ENCODE data around the gene HOXC12. TPM values are rescaled to one million over a fixed set of nuclear protein-coding genes. Genes with fewer than 3 reads are reported as not detected.

The HOXC12 gene
- total RNA-seq, 2 experiments from 2014 or later = not detected

- ChIA-PET CTCF (interaction anchor here (1.2 to 1.3 kb wide), 2 partner anchors 12 to 15 kb away, joined by 4 to 5 read pairs; no protein-coding TSS in a partner anchor), POLR2A (no interaction called here)
- Mint-ChIP-seq H3K36me3 (ENCODE audit: low read depth) (no peaks in the 10 kb centered on the region), H3K27ac (no peak overlapping the region), H3K4me3 (no peak overlapping the region), H3K4me1 (ENCODE audit: low read depth) (peaks cover 45% of the 10 kb centered on the region), H3K9me3 (no peaks in the 10 kb centered on the region), H3K27me3 (peaks cover 100% of the 10 kb centered on the region)
- TF ChIP-seq CTCF (IDR thresholded peaks at IDR 0.05) = no peak
- Histone ChIP-seq H3K4me3 (ENCODE audit: low read length) (no peak overlapping the region), H3K27me3 (ENCODE audit: control insufficient read depth in 1 of 2, insufficient read depth in 2 of 2, low read length in 2 of 2) (peaks cover 98 to 100% of the 10 kb centered on the region in 2 experiments), H3K36me3 (ENCODE audit: insufficient read depth, low read length) (no peaks in the 10 kb centered on the region), H3K9me3 (ENCODE audit: control insufficient read depth in 1 of 2, insufficient read depth in 1 of 2, low read length in 2 of 2) (peaks cover 7 to 50% of the 10 kb centered on the region in 2 experiments), H3K27ac (ENCODE audit: low read depth in 1 of 2, low read length in 2 of 2) (no peak overlapping the region), H3K4me1 (ENCODE audit: insufficient read depth, low read length) (peaks cover 42% of the 10 kb centered on the region)
- ATAC-seq (ENCODE audit: poor library complexity) (no peak), DNase-seq (no peak)
- intact Hi-C loops (cut with DNase I, micrococcal nuclease) = no loop called here
Observed at GRCh38 chr12:53991077-53991460, 36.4 kb downstream of the HOXC12 start.

DNA sequence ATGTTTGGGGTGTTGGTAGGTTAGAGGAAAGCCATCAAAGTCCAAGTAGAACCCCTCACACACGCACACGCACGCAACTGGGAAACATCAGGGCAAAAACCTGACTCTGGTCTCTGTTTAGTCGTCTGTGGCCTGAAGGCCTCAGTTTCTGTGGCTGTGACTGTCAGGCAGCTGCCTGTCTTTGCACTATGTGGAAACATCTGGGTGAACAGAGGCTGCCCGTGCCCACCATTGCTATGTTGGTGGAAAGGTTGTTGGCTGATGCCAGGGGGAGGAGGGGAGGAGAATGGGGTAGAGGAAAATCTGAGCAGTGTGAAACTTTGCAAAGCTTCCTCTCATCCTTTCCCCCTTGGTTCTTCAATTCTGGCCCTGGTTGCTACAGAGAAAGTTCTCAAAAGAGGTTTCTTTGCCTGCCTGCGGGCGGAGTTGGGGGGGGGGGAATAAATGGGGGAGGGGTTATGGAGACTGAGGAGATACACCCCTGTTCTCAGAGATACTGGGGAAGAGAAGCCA is 37.7 kb downstream of the HOXC12 start:
- Mint-ChIP-seq H3K4me3 (no peak overlapping the region), H3K36me3 (ENCODE audit: low read depth) (no peaks in the 10 kb centered on the region), H3K27me3 (peaks cover 100% of the 10 kb centered on the region), H3K4me1 (ENCODE audit: low read depth) (peaks cover 57% of the 10 kb centered on the region), H3K9me3 (no peaks in the 10 kb centered on the region), H3K27ac (no peak overlapping the region)
- H3K27ac ChIP-seq (ENCODE audit: low read depth in 1 of 2, low read length in 2 of 2) = no peak overlapping the region
- ATAC-seq (ENCODE audit: poor library complexity) (no peak), DNase-seq (no peak)
- peaks cover 98 to 100% of the 10 kb centered on the region in 2 experiments for H3K27me3 ChIP-seq (ENCODE audit: control insufficient read depth in 1 of 2, insufficient read depth in 2 of 2, low read length in 2 of 2)
- H3K4me3 ChIP-seq (ENCODE audit: low read length) = no peak overlapping the region
- intact Hi-C loops (cut with DNase I, micrococcal nuclease) = no loop called here
- ChIA-PET CTCF (interaction anchor here (0.8 to 1.2 kb wide), 4 partner anchors 12 to 216 kb away, joined by 3 read pairs; no protein-coding TSS in a partner anchor), POLR2A (no interaction called here)
- H3K9me3 ChIP-seq (ENCODE audit: control insufficient read depth in 1 of 2, insufficient read depth in 1 of 2, low read length in 2 of 2) = peaks cover 2 to 59% of the 10 kb centered on the region in 2 experiments
- H3K4me1 ChIP-seq (ENCODE audit: insufficient read depth, low read length) = peaks cover 51% of the 10 kb centered on the region
- H3K36me3 ChIP-seq (ENCODE audit: insufficient read depth, low read length) = no peaks in the 10 kb centered on the region
- TF ChIP-seq CTCF (IDR thresholded peaks at IDR 0.05) = no peak

GRCh38 chr12:53993162-53994008 is 38.7 kb downstream of the HOXC12 start:
- no peaks in the 10 kb centered on the region for H3K9me3 Mint-ChIP-seq
- Histone ChIP-seq H3K9me3 (ENCODE audit: control insufficient read depth in 1 of 2, insufficient read depth in 1 of 2, low read length in 2 of 2) (peaks cover 0 to 68% of the 10 kb centered on the region in 2 experiments), H3K27ac (ENCODE audit: low read depth in 1 of 2, low read length in 2 of 2) (no peak overlapping the region), H3K4me3 (ENCODE audit: low read length) (no peak overlapping the region), H3K27me3 (ENCODE audit: control insufficient read depth in 1 of 2, insufficient read depth in 2 of 2, low read length in 2 of 2) (peaks cover 98 to 100% of the 10 kb centered on the region in 2 experiments), H3K4me1 (ENCODE audit: insufficient read depth, low read length) (peaks cover 57% of the 10 kb centered on the region), H3K36me3 (ENCODE audit: insufficient read depth, low read length) (no peaks in the 10 kb centered on the region)
- H3K4me1 Mint-ChIP-seq (ENCODE audit: low read depth) = peaks cover 62% of the 10 kb centered on the region
- TF ChIP-seq CTCF (IDR thresholded peaks at IDR 0.05) = no peak
- no peaks in the 10 kb centered on the region for H3K36me3 Mint-ChIP-seq (ENCODE audit: low read depth)
- ChIA-PET POLR2A (no interaction called here), CTCF (interaction anchor here (0.9 kb wide), 1 partner anchor 198 kb away, joined by 3 read pairs; no protein-coding TSS in a partner anchor)
- H3K4me3 Mint-ChIP-seq = peak overlapping the region; percentile 84
- DNase-seq = no peak
- intact Hi-C loops (cut with DNase I, micrococcal nuclease) = no loop called here
- ATAC-seq (ENCODE audit: poor library complexity) = no peak
- H3K27ac Mint-ChIP-seq = no peak overlapping the region
- H3K27me3 Mint-ChIP-seq = peaks cover 100% of the 10 kb centered on the region

All from CD4-positive, alpha-beta T cell (primary cell).